Measurements from ENCODE around the gene OXCT1. TPM values are rescaled to one million over a fixed set of nuclear protein-coding genes. Genes with fewer than 3 reads are reported as not detected.
"Not testable (repeated sequence)": the region's sequence is repeated elsewhere in the genome, so short reads cannot be mapped to it uniquely, and the experiment has no call there.

OXCT1 gene
- polyA plus RNA-seq, 4 donors, result 49.3 to 64.1 (median 58.2) TPM

- no peak for DNase-seq (ENCODE audit: low read depth in 4 of 4, low spot score in 3 of 4)
Observed at GRCh38 chr5:41736641-41737040, 133.6 kb downstream of the OXCT1 start.

GRCh38 chr5:41735213-41735612 lies 135.0 kb downstream of the OXCT1 start:
- no peak for DNase-seq (ENCODE audit: low read depth in 4 of 4, low spot score in 3 of 4)

- not testable (repeated sequence) for DNase-seq (ENCODE audit: low read depth in 4 of 4, low spot score in 3 of 4)
Observed at GRCh38 chr5:41729381-41729780, 140.8 kb downstream of the OXCT1 start.

DNA sequence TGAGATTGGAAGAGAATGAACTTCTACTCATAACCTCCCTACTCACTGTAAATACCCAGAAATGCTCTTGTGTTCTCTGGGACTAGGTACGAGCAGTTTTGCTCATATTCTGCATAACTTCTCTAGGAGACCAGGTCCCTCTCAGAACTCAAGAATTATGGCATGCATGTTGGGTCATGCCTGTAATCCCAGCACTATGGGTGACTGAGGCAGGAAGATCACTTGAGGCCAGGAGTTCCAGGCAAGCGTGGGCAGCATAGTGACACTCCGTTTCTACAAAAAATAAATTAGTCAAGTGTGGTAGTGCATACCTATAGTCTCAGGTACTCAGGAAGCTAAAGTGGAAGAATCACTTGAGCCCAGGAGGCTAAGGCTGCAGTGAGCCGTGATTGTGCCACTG lies 141.9 kb downstream of the OXCT1 start:
- no peak for DNase-seq (ENCODE audit: low read depth in 4 of 4, low spot score in 3 of 4)

- no peak for DNase-seq (ENCODE audit: low read depth in 4 of 4, low spot score in 3 of 4)
Observed at GRCh38 chr5:41722359-41722950, 147.8 kb downstream of the OXCT1 start.

GRCh38 chr5:41721516-41721915 lies 148.7 kb downstream of the OXCT1 start:
- no peak for DNase-seq (ENCODE audit: low read depth in 4 of 4, low spot score in 3 of 4)

- DNase-seq (ENCODE audit: low read depth in 4 of 4, low spot score in 3 of 4), result no peak
Observed at GRCh38 chr5:41716382-41716781, 153.8 kb downstream of the OXCT1 start.

- not testable (repeated sequence) for DNase-seq (ENCODE audit: low read depth in 4 of 4, low spot score in 3 of 4)
Observed at GRCh38 chr5:41714446-41714845, 155.8 kb downstream of the OXCT1 start.

DNA sequence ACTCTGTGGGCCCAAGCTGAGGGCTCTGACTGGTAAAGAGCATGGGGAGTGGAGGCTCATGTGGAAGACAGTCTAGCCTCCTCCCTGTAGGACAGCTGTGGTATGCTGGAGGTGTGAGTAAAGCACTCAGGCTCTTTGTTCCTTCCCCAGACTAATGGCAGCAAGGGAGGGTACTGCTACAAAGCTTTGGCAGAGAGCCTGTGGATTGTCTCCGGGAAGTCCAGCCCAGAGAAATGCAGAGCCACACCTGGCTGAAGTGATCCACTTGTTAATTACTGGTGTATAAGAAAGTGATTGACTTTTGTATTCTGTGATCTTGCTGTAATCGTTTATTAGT lies 161.7 kb downstream of the OXCT1 start:
- DNase-seq (ENCODE audit: low read depth in 4 of 4, low spot score in 3 of 4), result no peak

GRCh38 chr5:41707853-41708603 lies 162.2 kb downstream of the OXCT1 start:
- no peak for DNase-seq (ENCODE audit: low read depth in 4 of 4, low spot score in 3 of 4)

GRCh38 chr5:41695920-41696582 lies 174.2 kb downstream of the OXCT1 start:
- no peak for DNase-seq (ENCODE audit: low read depth in 4 of 4, low spot score in 3 of 4)

DNA sequence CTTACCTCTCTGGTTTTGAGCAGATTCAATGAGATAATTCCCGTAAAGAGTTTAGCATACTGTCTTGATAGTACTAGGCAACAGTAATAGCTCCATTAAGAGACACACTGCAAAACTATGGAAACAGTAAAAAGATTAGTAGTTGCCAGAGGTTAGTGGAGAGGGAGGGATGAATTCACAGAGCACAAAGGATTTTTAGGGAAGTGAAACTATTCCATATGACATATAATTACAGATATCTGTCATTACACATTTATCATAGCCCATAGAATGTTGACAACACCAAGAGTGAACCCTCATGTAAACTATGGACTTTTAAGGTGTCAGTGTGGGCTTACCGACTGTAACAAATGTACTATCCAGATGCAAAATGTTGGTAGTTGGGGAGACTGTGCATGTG lies 183.5 kb downstream of the OXCT1 start:
- no peak for DNase-seq (ENCODE audit: low read depth in 4 of 4, low spot score in 3 of 4)

DNA sequence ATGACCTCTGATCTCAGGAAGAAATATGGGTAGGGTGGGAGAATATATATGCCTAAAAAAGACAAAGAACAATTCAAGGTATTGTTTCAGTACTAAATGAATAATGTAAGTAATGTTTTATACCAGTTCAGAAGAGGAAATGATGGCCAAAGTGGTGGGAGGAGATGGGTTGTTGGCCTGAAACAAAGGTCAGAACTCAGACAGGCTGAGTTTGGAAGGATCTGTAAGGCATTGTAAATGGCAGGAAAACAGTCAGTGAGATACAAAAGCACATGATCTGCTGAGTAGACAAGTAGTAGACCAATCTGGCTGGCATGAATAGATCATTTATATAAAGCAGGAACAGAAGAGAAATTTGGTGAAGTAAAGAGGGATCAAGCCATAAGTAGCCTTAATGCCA lies 184.0 kb downstream of the OXCT1 start:
- no peak for DNase-seq (ENCODE audit: low read depth in 4 of 4, low spot score in 3 of 4)

GRCh38 chr5:41683181-41683580 lies 187.0 kb downstream of the OXCT1 start:
- DNase-seq (ENCODE audit: low read depth in 4 of 4, low spot score in 3 of 4), result no peak

GRCh38 chr5:41682641-41683040 lies 187.6 kb downstream of the OXCT1 start:
- DNase-seq (ENCODE audit: low read depth in 4 of 4, low spot score in 3 of 4), result no peak

- DNase-seq (ENCODE audit: low read depth in 4 of 4, low spot score in 3 of 4), result no peak
Observed at GRCh38 chr5:41681840-41682239, 188.4 kb downstream of the OXCT1 start.

Other genes with a start within 250 kb of the OXCT1 start
- gene RIMOC1, start 33.9 kb upstream of the OXCT1 start, polyA plus RNA-seq (ENCODE audit: insufficient read length in 4 of 4), result 10 to 100 TPM; 28.1 to 39.6 (median 38.8) TPM
- gene FBXO4, start 54.9 kb upstream of the OXCT1 start, polyA plus RNA-seq (ENCODE audit: insufficient read length in 4 of 4), result 10 to 100 TPM; 13.4 to 14.9 (median 14.5) TPM

All from right renal pelvis (tissue), 4 donors.